GM18907 (cell line): Measurements from ENCODE around the gene ETFB.
"Not testable (repeated sequence)": the region's sequence is repeated elsewhere in the genome, so short reads cannot be mapped to it uniquely, and the experiment has no call there.

Source experiments
- ATAC-seq: cut with Tn5 transposase; IDR thresholded peaks from one replicate; pipeline ENCODE4 v1.9.1; 2021; ENCODE audit warnings: mild to moderate bottlenecking, moderate library complexity; ENCODE audit not compliant: unreplicated experiment

ETFB gene

DNA sequence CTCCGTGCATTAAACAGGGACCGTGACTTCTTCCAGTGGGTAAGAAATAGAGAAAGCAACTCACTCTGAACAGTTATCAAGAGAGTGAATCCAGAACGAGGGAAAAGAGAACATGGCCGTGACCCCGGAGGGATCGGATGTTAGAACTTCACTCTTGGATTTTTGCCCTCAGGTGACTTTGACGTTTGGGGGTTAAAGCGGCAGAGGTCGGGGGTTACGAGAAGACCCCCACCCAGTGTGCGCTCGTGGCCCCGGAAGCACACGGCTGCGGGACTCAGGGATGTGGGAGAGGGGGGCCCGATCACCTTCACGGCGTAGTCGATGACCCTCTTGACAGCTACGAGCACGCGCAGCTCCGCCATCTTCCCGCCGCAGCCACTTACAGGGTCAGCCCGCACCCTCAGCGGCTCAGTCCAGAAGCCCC is at the start of gene ETFB:
Gene ETFB, minus strand, starts transcription at position 424 of the 424 bp plus-strand sequence. Its CDS starts 62 bp downstream, at position 362.
- ATAC-seq = no peak

DNA sequence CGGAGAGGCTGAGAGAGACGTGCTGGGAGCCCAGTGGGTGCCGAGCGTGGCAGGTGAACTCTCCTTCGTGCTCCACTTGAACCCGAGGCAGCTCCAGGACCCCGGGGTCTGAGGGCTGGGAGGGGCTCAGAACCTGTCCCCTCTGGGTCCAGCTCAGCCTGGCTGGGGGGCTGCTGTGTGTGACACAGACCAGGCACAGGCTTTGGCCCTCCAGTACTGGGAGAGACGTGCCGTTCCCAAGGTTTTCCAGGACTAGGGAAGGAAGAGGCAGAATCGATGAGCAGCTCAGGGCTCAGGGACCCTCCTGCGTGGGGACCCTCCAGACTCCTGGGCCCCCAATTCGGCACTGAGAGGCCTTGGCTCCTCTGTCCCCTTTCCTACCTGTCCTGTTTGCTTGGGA is 49.0 kb upstream of the ETFB start:
- ATAC-seq = no peak

DNA sequence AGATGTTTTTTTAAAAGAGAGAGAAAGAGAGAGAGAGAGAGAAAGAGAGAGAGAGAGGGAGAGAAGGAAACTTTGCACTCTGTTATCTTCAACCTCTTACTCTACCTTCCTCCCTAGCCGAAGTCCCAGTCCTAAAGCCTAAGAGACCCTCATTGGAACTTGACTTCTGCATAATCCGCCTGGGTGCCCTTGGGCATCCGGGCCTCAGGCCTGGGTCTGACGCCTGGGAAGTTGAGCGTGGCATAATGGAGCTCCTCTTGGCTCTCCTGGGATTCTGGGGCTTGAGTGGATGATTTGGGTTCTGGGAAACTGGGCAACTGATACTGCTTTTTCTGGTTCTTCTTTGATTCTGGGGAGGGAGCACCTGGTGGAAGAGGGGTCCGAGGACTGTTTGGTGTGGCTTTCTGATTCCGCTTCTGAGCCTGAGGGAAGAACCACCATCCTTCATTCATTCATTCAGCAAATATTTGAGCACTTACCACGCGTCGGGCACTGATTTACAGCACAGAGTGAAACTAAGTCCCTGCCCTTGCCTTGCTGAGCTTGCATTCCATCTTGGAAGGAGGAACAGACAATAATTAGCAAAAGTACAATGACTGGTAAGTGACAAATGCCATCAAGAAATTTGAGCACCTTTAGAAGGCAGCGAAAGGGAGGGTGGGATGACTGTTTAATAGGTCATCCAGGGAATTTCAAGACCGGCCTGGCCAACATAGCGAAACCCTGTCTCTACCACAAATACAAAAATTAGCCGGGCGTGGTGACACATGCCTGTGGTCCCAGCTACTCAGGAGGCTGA is 45.0 kb upstream of the ETFB start:
- no peak for ATAC-seq

DNA sequence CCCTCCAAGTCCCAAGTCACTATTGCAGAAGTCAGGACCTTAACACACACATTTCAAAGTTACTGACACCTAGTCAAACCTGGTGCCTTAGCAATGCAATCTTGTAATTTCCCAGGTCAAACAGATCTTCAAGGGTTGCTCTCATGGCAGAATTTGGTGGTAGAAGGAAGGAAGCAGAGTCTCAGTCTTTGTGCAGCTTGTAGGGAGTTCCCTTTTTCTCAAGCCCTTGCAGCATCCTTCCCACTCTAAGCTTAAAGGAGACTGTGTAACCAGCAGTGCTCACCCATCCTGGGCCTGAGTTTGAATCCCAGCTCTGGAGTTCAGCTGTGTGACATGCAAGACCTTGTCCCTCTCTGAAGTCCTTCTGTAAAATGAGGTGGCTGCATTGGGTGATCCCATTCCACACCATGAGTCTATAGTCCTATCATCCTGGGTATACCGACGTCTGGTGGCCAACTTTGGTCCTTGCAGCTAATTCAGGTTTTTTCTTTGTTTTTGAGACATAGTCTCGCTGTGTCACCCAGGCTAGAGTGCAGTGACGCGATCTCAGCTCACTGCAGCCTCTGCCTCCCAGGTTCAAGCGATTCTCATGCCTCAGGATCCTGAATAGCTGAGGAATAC is 41.4 kb upstream of the ETFB start:
- ATAC-seq = no peak

DNA sequence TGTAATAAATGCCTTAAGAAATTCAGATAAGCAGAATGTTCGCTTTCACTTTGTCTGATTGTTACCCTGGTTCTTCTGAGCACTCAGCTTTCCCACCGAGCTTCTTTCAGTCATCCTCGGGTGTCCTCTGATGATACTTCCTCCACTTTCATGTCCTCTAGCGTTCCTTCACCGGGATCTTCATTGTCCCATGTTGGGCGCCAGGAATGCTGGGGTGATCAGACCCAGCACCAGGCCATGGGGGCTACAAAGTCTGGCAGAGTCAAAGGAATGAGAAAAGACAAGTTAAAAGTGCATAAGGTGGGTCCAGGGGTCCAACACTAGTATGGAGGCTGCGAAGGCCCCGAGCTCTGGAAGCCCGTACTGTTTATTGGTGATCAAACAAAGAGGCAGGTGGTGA is 35.9 kb upstream of the ETFB start:
- no peak for ATAC-seq

DNA sequence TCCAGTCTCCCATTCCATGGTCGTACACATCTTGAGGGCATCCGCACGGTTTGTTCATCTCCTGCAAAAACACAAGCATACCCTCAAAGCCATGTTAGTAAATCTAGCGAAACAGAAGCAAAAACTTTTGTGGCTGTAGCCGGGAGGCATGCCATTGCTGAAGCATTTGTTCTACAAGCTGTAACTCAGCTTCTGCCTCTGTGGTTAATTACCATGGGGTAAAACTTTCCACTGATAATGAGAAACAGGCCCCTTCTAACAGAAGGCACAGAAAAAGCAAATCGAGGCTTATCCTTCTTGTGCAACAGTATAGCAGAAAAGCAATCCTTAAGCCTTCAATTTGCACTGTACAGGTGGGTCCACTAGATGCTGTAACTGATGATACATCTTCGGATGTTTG is 33.7 kb upstream of the ETFB start:
- ATAC-seq = not testable (repeated sequence)

DNA sequence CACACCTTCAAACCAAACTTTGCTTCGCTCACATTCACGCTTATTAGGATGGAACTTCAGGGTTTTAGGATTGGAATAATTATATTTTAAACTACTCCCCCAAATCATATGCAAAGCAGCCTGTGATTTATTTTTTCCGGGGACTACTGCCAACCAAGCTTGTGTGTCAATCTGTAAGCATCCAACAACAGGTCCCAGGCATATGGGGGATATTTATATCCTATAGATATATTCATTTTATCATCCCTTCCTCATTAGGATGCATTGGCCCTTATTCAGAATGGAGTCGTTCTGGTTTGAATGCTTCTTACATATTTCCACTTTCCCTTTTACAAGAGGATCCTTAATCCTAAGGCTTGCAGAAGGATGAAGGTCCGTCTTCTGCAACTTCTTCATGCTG is 33.0 kb upstream of the ETFB start:
- no peak for ATAC-seq

DNA sequence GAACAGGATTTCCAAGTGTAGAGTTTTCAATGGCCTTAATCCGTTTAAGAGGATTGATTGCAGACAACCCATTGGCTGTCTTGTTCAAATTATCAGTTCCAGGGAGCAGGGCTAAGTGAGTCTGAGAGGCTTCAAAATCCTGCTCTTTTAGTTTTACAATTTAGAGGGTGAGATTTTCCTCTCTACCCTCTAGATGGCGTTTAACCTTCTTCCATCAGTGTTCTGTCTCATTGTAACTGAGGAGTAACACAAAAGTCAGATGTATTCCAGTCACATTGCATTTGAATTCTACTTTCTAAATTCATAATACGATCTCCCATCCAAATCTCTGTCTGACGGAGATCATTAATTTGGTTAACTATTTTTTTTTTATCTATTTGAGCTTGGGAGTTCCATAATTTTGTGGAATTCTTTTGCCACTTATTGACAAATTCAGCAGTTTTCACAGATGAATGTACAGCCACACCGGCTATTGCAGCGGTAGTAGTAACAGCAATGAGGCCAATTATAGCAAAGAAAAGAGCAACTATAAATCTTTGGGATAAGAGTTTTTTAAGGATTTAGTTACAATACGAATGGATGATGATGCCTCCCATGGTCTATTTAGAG is 32.0 kb upstream of the ETFB start:
- ATAC-seq = no peak

DNA sequence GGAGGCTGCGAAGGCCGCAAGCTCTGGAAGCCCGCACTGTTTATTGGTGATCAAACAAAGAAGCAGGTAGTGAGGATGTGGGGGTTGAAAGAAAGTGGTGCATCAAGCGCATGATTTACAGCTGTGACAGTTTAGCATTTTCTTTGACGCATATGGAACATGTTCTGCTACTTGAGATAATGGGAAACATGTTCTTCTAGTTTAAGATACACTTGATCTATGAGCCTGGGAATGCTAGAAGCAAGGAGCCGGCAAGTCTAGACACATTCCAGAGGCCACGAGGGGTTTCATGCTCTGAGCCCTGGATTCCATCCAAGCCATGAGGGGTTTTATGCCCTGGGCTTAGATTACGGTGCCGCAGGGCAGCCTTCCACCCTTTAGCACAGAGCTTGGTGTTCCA is 31.3 kb upstream of the ETFB start:
- ATAC-seq = not testable (repeated sequence)

DNA sequence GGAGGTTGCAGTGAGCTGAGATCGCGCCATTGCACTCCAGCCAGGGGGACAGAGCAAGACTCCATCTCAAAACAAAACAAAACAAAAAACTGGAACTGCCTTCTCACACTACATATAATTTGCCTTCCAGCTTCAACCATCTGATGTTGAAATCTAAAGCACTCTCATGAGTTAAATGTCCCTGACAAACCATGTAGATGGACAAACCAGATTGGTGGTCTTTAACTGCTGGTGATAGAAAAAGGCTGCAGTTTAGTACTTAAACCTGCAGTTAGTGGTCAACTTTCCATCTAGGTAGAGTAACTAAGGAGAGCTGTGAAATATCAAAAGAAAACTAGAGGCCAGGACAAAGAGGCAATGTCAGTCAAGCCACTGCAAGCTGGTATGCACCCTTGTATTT is 30.0 kb upstream of the ETFB start:
- ATAC-seq = no peak

DNA sequence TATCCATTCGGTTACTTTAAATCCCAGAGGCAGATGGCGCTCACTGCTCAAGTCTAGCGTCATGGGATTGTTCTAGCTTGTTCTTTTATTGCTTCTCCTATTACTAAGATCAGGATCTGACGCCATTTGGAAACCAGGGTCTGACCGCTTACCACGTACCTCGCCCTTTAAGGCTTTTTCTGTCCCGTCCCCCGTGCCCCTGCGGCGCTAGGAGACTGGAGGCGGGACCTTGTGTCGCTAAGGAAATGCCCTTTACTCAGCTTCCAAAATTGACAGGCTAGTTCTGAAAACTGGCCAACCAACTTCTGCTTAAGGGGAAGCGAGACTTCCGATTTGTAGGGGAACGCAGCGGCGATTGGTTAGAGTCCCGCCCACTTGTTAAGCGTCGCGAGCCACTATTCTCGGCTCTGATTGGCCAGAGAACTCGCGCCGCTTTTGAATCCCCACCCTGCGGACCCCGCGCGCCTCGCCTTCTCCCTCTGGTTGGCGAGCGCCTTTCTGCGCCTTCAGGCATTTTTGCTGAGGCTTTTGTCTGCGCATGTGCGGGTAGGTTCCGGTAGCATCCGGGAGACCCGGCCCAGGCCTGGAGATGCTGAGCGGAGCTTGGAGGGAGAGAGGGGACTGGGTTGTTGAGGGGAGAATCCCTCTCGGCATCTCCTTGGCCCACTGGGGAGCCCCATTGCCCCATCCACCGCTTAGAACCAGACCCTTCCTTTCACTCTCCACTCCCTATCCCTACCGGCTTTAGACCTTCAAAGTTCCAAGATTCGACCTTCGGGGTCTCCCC is 28.1 kb upstream of the ETFB start:
- peak; percentile 87 for ATAC-seq

DNA sequence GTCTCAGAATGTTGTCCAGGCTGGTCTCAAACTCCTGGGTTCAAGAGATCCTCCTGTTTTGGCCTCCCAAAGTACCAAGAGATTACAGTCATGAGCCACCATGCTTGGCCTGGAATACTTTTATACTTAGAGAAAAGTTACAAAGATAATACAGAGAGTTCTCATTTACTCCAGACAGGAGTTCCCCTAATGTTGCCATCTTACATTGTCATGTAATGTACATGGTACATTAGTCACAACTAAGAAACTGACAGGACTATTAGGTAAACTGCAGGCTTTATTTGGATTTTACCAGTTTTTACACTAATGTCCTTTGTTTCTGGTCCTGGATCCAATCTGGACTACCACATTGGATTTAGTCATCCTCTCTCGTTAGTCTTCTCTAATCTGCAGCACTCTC is 26.5 kb upstream of the ETFB start:
- no peak for ATAC-seq

DNA sequence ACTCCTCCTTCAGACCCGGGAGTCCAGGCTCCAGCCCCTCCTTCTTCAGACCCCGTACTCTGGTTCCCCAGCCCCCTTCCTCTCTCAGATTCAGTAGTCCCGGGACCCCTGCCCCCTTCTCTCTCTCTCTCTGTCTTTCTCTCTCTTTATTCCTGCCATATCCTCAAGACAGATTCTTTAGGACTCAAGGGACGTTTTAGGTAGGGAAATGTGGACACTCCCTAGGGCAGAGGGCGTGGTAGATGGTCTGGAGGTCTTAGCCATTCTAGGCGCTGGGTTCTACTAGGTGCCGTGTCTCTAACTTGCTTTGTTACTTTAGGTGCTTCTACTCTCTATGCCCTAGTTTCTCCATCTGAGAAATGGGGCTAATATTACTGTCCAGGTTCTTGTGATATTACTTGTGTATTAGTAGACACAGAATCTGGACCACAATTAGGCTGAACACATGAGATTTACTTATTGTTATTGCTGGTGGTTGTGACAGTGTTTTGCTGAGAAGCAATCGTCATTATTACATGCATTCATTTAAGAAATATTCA is 25.0 kb upstream of the ETFB start:
- ATAC-seq = no peak

DNA sequence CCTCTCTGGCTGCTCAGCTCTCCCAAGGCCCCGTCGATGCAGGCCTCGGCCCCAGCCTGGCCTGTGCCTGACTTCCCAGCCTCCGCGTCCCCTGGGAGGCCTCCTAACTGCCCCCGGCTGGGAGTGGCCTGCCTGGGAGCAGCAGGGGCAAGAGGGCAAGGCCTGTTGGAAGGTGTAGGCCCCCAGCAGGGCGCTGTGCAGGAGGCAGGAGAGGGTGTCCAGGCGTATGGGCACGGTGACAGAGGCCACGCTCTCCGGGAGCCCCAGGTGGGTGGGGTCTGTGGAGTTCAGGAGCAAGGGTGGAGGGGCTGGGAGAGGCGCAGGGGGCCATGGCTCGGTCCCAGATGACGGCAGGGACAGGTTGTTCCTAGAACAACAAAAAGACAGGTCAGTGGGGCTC is 23.0 kb upstream of the ETFB start:
- no peak for ATAC-seq

DNA sequence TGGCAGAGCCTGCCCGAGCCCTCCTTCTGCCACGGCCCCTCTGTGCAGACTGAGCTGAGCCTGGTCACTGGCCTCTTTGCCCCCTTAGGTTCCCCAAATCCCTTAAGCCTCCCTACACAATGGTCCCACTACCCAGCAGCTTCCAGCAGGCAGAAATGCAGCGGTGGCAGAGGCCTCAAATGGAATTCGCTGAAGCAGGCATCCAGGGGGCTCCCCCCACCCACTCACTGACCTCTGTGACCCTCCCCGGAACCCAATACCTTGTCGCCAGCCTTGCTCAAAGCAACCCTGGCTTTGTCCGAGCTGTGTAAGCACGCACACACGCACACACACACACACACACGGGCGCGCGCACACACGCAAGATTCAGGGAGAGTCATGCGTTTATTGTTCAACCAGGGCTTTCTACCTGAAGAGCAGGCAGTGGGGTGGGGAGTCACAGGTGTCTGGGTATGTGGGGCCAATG is 21.8 kb upstream of the ETFB start, which contains the start of gene LIM2:
Gene LIM2, minus strand, starts transcription at position 51 of the 466 bp plus-strand sequence. CDS start 531 bp downstream, outside the sequence.
- ATAC-seq = no peak

DNA sequence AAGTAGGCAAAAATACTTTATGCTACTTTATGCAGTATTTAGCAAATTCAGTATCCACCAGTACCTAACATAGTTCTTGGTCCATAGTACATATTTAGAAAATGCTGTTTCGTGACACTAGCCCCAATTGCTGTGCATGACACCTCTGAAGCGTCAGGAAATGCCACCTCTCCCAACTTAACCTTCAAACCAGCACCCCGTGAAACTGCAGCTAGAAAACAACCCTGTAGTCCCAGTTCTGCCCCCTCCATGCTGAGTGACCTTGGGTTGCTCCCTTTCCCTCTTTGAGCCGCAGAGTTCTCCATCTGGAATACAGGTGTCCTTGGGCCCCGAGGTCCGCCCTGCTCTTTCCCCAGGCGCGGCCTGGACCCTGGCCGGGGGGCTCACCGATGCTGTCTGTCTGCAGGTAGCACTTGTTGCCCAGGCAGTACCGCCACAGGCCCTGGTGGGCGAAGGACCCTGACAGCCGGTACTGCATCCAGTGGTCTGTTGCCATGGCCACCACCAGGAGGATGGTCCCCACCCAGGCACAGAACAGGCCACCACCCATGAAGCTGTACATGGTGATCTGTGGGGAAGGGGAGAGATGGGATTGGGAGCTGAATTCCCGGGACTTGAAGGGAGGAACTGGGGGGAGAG is 20.8 kb upstream of the ETFB start:
- ATAC-seq = no peak

DNA sequence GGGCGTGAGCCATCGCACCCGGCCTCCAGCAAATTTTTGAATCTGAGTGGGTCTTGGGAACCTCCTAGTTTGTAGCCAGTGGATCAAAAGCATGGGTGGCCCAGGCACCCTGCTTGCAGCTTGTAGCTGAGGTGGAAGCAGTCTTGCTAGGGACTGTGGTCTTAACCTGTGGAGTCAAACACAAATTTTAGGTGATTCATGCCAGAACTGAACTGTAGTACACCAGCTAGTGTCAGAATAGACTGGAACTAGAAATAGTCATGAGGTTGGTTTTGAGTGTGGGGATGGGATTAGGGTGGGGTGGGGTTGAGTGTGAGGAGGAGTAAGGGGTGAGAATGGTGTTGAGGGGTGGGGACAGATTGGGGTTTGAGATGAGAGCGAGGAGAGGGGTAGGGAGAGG is 15.8 kb upstream of the ETFB start:
- no peak for ATAC-seq

DNA sequence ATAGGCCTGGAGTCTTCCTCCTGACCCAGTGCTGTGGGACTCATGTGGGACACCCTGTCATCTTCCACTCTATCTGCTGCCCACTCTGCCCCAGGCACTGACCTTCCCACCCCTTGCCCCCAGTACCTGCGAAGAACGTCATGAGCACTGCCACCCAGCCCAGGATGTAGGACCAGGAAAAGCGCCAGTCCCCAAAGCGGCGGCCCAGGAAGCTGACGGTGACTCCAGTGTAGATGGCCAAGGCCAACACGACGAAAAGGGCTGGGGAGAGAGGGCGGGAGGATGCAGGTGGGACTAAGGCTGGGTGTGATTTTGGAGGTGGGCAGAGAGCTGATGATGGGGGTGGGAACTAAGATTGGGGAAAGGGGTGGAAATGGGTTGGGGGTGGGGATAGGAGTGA is 14.2 kb upstream of the ETFB start:
- ATAC-seq = no peak

DNA sequence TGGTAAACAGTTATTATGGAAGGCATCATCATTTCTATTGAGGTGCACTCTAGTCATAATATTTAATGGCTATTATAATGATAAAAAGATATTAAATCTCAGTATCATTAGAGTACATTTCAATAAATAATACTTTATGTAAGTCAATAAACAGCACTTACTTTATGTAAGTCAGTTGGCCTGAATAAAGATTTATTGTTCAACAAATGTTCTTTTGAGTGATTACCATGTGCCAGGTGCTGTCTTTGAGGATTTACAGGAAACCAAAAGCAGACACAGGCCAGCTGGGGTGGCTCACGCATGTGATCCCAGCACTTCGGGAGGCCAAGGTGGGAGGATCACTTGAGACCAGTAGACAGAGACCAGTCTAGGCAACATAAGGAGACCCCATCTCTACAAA is 11.2 kb upstream of the ETFB start:
- no peak for ATAC-seq

DNA sequence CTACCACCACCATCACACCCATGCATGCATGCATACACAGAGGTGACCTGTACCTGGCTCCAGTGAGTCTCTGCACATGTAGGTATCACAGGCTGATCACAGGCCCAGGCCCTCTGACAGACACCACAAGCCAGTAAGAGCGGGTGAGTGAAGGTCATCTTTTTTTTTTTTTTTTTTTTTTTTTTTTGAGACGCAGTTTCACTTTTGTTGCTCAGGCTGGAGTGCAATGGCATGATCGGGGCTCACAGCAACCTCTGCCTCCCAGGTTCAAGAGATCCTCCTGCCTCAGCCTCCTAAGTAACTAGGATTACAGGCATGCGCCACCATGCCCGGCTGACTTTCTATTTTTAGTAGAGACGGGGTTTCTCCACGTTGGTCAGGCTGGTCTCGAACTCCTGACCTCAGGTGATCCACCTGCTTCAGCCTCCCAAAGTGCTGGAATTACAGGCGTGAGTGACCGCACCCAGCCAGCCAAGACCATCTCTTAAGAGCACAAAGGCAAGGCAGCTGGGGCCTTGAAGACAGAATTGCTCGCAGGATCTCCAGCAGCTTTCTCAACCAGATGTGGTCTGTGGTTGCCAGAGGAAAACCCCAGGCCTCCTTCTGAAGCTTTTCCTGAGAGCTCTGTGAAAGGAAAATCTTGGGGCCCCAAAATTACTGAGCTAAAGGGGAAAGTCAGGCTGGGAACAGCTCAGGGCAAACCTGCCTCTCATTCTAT is 9.5 kb upstream of the ETFB start:
- ATAC-seq = no peak
